GM21367 (cell line): ENCODE measurements around the gene PCBP3.

ENCODE experiments used
- ATAC-seq: cut with Tn5 transposase; IDR thresholded peaks from one replicate; pipeline ENCODE4 v1.9.1; 2021; ENCODE audit not compliant: unreplicated experiment

The PCBP3 gene

DNA sequence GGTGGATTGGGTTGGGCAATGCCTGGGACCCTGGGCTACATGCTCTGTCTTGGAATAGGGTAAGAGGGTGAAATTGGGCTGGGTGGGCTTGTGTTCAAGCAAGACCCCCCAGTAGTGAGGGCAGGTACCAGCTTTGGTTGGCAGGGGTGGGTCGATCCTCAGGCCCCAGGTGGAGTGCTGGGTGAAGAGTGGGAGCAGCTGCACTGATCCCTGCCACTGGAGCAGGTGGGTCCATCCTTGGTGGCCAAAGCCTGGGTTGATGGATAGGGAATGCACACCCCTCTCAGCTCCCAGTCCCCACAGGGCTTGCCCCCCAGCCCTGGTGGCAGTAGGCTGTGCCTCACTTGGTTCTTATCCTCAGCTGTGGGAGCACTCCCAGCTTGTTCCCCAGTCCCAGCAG, 135.2 kb downstream of the PCBP3 start:
- no peak for ATAC-seq

DNA sequence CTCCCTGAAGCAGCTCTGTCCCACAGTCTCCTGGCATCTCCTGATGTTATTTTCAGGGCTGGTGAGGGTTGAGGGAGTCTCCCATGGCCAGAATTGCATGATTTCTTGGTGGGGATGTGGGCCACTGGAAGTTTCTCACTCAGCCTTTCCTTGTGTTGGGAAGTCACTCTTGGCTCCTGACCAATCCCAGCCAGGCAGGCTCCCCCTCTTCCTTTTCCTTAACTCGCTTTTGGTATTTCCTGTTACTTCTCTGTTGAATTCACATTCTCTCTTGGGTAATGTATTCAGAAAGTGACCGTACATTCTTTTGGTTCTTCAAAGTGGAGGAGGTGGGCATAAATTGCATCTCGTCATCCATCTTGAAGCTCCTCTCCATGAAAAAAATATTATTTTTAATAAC, 135.7 kb downstream of the PCBP3 start:
- no peak for ATAC-seq

DNA sequence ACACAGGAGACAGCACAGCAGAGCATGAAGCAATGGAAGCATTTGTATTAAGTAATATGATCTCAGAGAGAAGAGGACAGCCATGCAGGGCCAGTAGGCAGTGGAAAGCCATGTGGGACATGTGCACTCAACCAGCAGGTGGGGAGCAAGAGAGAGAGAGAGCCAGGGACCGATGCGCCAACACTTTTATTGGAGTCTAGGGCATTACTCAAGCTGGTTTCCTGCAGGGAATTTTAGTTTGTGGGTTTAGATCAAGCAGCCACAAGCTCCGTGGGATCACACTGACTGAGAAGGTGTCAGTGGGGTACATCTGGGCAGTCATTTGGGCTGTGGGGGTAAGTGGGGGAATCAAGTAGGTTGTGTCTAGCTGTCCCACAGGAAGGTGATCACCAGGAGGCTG, 137.1 kb downstream of the PCBP3 start:
- ATAC-seq, result no peak

DNA sequence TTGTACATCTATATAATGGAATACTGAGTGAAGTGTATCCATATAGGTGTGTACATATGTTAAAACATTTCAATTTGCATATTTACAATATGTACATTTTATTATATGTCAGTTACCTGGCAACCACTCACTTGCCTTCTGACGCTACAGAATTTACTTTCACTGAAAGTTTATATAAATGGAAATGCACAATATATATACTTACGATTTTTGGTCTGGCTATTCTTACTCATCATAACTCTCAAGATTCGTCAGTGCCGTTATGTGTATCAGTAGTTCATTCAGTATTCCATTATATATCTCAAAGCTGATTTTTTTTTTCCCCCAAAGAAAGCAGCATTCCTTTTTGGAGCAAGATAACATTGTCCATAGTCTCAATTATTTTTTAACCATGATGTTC, 138.2 kb downstream of the PCBP3 start:
- ATAC-seq, result no peak

DNA sequence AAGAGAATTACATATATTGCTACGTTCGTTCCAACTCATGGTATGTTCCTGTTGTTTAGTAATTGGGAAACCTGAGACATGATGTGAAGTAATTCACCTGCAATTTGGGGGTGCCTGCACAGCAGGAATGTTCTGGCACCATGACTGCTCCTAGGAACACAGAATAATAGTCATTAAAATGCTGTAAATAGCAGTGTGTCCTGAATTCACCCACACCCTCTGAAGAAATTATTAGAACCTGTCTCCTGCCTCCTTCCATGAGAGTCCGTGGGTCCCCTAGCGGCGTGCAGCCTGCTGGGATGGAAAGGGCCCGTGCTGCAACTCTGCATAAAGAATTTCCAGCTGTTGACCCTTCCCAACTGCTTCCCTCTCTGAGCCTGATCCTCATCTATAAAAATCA, 143.1 kb downstream of the PCBP3 start:
- no peak for ATAC-seq

DNA sequence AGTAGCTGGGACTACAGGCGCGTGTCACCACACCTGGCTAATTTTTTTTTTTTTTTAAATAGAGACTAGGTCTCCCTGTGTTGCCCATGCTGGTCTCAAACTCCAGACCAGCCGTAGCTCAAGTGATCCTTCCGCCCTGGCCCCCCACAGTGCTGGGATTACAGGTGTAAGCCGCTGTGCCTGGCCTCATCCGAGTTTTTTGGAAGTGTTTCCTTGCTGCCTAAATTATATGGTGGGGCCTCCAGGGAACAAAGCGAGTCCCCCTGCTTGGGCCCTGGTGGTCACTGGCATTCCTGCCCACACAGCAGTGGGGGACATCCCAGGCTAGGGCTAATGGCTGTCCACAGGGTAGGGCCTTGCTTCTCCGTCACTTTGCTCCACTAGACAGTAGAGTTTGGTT, 143.8 kb downstream of the PCBP3 start:
- ATAC-seq, result no peak

DNA sequence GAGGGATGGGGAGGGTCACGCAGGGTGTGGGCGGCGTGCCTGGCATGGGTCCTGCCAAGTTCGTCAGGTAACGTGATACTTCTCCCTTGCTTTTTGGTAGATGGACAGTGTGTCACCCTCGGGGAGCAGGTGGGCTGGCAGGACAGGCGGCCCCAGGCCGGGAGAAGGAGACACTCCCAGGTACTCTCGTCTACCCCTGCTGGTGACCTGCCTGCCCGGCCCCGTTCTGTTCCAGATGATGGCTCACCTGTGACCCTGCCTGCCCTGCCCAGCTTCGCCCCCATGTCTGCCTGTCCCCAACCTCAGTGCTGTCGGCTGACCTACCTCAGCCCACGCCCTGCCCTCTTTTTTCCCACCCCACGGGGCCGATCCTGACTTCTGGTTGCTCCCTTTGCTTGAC, 144.7 kb downstream of the PCBP3 start:
- ATAC-seq, result no peak

DNA sequence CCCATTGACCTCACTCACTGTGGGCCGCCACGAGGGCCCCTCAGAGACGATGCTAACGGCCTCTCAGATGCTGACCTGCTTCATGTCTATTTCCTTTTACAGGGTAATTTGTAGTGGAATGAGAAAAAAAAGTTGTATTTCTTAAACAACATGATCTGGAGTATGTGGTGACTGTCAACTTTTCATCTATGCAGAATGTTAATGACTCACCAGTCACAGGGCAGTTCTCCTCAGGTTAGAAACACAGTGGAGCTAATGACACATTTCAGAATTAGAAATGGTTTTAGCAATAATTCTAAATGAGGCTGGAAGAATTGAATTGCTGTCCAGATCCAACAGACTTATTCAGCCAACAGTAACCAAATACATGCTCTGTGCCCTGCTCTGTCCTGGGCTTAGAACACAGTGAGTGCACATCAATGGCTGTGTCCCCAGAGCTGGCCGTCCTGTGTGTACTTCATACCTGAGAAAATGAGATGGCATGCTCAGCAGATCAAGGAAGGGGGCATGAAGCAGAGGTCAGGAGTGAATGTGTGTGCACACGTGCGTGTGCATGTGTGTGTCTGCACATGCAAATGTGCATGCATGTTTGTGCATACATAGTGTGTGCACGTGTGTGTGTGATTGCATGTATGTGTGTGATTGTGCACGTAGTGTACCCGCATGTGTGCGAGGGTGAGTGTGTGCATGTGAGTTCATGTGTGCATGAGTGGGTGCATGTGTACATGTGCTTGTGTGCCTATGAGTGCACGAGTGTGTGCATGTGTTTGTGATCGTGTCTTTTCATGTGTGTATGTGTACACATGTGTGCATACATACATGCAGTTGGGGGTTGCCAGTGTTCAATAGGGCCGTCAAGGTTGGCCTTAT, 145.3 kb downstream of the PCBP3 start:
- ATAC-seq, result no peak

DNA sequence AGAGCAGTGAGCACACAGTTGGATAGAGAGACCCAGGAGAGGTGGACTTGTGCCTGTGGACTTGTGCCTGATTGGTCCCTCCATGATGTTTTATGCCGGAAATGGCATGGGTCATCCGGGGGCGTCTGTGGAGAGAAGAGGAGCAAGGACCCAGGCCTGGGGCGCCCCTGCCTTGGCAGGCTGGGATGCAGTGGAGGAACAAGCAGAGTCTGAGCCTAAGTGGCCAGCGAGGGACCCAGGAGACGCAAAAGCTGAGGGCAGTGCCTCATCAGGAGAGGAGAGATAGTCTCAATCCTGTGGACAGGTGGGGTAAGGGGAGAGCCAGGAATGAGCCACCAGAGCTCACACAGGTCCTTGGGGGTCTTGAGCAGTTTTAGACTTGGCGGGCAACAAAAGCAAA, 146.9 kb downstream of the PCBP3 start:
- ATAC-seq, result no peak

DNA sequence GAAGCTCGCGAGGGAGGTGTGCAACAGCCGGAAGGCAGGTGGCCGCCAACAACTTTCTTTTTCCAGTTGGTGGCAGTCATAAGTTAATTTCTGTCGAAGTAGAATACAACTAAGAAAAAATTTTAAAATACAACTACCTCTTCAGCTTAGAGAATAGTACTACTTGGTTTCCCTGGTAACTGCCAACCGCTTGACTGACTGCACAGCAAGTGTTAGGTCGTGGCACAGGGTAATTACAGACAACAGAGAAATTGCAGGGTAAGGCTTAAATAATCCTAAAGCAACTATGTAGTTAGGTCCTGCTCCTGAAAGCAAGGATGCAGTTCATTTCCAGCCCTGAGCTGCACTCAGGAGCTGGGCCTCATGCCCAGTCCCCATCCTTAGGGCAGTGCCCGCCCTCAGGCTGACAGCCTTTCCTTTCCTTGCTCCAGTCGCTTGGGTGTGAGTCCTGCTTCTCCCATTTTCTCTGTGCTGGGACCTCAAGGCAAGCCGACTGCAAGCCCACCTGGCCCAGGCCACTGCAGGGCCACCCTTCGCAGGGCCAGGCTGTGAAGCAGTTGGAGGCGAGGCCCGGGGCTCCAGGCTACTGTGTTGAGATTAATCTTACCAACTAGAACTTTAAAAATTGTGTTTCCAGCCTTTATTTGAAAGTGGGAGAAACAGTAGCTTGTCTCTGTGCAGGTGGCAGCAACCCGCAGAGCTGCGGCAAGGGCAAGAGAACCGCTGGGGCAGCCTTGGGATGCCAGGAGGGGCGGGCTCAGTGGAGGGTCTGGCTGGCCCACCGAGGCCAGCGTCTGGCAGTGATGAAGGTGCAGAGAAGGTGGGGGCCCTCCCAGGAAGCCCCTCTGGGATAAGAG, 148.3 kb downstream of the PCBP3 start:
- ATAC-seq, result no peak

DNA sequence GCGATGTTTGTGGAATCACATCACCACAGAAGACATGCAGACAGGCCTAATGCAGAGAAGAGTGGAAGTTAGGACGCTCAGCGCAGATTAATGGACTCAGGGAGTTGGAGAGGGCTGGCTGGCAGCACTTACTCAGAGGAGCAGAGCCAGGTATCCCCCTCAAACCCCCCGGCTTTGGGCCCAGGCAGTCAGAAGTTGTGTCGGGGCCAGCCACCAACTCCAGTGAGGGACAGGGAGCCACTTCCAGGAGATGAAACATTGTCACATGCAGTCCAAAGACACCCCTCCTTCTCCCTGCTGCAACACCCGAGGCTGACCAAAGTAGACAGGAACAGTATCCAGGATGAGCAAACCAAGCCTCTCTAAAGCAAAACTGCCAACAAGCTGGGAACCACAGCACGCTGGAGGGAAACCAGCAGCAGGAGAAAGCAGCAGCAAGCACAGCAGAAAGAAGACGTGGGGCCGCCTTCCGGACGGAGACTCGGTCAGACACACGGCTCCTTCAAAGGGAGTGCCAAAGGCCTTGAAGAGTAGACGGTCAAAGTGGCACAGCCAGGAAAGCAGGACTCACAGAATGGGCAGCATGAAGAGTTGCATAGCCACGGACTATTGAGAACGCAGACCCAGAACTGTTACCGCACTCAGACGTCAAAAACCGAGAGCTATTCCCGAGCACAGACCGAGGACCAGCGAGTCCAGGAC, 149.3 kb downstream of the PCBP3 start:
- no peak for ATAC-seq

DNA sequence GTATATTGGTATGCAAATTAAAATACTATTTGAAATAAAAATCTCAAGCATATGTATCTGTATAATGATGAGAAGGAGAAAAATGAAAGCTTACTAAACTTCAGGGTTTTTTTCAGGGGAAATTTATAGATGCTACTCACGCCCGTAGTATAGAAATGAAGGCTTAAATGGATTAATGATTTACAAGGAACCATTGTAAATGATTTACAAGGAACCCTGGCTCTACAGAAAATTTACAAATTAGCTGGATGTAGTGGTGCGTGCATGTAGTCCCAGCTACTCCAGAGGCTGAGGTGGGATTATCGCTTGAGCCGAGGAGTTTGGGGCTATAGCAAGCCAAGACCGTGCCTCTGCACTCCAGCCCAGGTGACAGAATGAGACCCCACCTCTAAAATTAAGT, 150.5 kb downstream of the PCBP3 start:
- ATAC-seq, result no peak

DNA sequence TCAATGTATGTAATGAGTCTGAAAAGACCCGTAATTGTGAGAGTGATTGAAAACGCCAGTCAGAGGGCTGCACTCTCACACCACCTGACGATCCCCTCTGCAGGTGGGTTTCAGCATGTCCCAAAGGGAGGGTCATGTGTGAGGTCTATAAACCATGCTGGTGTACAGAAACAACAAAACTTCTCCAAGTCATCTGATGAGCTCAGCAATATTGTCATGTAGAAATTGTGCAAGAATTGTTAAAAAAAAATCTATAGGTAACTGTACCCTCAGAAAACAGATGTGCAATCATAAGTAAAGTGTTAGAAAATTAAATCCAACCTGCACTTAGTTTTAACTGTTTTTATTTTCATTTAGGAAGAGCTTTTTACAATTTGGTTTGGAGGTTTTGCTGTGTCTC, 152.5 kb downstream of the PCBP3 start:
- ATAC-seq, result no peak

DNA sequence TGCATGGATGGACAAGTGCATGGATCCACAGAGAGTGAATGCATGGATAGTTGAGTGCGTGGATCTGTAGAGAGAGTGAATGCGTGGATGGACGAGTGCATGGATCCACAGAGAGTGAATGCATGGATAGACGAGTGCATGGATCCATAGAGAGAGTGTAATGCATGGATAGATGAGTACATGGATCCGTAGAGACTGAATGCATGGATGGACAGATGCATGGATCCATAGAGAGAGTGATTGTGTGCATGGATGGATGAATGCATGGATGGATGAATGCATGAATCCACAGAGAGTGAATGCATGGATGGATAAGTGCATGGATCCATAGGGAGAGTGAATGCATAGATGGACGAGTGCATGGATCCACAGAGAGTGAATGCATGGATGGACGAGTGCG, 153.8 kb downstream of the PCBP3 start:
- ATAC-seq, result no peak

DNA sequence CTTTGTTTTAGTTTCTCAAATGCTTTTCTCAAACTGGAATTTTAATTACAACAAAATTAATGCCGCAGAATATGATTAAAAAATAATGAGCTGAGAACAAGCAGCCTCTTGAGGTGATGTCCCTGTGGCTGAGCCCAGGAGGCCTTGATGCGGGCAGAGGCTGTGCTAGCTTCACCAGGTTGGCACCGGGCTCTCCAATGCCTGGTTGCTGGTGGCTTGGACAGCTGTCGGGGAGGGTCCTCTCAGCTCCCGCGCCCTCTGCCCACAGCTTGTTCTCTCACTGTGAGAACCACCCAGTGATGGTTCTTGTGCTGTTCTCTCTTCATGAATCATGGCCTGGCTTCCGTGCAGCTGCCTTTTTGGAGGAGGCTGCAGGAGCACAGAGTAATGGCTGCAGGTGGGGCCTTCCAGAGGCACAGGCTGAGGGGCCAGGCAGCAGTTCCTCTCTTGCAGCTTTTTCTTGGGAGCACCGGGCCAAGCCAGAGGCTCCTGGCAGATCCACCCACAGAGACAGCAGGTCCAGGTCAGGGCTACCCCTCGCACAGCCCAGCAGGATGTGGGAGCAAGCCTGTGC, 156.3 kb downstream of the PCBP3 start:
- no peak for ATAC-seq

DNA sequence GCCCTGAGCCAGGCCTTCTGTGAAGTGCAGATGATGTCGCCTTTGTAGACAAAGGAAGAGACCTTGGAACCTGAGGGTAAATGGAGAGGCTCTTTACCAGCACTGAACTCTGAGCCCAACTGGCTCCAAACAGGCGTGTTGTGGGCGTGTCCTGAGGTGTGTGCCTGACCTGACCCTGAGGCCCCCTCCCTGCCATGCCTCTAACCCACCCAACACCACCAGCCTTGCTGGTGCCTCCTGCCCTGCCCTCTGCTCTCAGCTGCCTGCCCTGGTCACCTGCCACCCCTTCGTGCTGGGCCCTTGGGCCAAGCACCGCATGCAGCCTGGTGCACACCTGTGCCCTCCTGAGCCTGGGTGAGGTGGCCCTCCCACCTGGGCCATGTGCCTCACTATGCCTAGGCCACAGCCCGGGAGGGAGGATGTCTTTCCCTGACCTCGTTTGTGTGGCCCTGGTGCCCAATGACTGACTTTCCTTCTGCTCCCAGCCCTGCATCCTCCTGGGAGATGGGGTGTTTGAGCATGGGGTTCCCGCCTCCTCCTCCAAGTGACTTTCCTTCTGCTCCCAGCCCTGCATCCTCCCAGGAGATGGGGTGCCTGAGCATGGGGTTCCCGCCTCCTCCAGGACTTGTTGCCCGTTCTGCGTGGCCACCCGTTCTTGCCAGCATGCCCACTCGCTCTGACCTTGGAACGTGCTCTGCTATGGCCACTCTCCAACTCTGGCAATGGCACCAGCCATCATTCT, 157.0 kb downstream of the PCBP3 start:
- no peak for ATAC-seq

DNA sequence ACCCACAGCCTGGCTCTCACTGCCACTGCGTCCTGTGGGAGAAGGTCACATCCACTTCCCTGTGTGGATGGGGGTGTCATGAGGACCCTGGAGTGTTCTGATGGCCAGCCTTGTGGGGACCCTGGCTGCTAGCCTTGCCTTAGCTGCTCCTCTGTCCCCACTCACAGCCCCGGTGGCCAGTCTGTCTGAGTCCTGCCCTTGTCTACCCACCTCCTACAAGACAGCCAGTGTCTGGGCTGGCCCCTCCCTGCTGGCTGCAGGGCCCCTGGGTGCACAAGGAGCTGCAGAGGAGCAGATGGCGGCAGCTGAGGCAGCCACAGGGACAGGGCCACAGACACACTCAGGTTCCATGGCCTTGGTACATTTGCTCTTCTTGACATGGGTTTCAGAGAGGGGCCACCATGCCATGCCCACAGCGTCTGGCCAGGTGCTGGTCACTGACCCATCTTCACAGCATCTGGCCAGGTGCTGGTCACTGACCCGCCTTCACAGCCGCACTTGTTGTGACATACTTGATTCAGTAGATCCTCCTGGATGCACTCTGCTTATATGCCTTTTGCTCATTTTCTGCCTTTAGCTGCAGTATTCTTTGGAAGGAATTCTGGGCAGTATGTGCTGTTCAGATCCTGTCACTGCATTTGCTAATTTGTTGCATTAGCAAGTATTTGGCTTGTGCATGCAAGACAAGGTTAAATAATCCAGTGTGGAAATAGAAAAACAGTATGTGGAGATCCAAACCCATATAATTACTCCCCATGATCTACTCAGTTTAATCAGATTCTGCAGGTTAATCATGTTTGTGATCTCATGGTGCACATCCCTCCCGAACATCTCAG, 157.8 kb downstream of the PCBP3 start:
- ATAC-seq, result no peak

DNA sequence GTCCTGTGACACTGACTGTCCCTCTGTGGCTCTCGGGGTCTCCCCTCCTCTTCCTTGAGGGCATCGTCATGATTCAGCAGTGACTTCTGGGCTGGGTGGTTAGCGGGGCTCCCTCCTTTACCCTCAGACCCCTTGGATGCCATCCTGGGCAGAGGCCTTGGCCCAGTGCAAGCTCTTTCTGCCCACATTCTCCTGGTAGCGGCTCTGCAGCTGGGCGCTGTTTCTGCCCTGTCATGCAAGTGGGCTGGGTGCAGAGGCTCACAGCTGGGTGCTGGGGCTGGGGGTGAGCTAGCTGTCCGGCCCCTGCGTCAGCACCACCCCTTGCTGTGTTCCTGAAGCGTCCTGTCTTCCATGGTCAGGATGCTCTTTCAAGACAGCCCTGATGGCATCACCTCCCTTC, 158.5 kb downstream of the PCBP3 start:
- ATAC-seq, result no peak

DNA sequence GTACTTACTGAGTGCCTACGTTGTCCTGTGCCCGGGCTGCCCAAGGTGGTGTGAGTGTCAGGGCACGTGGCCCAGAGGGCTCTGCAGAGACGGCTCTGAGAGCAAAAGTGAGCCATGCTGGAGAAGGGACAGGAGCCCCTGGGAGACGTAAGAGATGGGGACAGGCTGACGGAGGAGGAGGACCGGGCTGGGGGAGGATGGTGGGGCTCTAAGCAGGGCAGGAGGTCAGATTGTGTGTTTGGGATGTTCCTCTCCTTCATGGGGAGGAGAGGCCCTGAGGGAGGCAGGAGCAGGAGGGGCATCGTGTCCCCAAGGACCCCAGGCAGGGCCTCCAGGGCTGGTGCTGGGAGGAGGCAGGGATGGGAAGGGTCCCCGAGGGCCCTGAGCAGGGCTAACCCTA, 158.9 kb downstream of the PCBP3 start:
- ATAC-seq, result no peak
